ENCODE data around the gene SNW1.

Gene SNW1

DNA sequence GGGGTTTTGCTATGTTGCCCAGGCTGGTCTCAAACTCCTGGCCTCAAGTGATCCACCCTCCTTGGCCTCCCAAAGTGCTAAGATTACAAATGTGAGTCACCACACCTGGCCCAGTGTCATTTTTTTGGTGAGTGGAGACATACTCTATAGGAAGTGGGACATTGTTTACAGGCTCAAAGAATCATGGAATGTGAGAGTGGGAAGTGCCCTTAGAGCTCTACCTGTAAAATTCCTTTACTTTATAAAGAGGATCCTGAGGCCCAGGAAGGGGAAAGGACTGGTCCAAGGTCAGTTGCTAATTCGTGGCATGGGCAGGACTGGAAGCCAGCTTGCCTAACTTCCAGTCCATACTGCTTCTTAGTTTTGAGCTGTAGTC lies 30.3 kb upstream of the SNW1 start:
- H3K9me3 ChIP-seq (ENCODE audit: low read length): no peaks in the 10 kb centered on the region
- H3K9ac ChIP-seq (ENCODE audit: low read length): no peak overlapping the region
- H4K20me1 ChIP-seq (ENCODE audit: insufficient read depth, low read length): no peaks in the 10 kb centered on the region
- no peaks in the 10 kb centered on the region for H3K9me2 ChIP-seq (ENCODE audit: low read depth, low read length)
- no peaks in the 10 kb centered on the region for H3F3A ChIP-seq (ENCODE audit: insufficient read depth, low read length)
- H3K4me1 ChIP-seq (ENCODE audit: insufficient read depth, low read length, severe bottlenecking): no peaks in the 10 kb centered on the region
- no peak overlapping the region for H3K27ac ChIP-seq (ENCODE audit: low read depth, low read length, poor library complexity, severe bottlenecking)
- no peak overlapping the region for H3K4me2 ChIP-seq (ENCODE audit: low read length)
- H2AFZ ChIP-seq (ENCODE audit: low read length): no peak overlapping the region
- TF ChIP-seq EZH2 (IDR thresholded peaks at IDR 0.05; ENCODE audit: borderline replicate concordance, low read length): no peak
- TF ChIP-seq, protein P1, sequence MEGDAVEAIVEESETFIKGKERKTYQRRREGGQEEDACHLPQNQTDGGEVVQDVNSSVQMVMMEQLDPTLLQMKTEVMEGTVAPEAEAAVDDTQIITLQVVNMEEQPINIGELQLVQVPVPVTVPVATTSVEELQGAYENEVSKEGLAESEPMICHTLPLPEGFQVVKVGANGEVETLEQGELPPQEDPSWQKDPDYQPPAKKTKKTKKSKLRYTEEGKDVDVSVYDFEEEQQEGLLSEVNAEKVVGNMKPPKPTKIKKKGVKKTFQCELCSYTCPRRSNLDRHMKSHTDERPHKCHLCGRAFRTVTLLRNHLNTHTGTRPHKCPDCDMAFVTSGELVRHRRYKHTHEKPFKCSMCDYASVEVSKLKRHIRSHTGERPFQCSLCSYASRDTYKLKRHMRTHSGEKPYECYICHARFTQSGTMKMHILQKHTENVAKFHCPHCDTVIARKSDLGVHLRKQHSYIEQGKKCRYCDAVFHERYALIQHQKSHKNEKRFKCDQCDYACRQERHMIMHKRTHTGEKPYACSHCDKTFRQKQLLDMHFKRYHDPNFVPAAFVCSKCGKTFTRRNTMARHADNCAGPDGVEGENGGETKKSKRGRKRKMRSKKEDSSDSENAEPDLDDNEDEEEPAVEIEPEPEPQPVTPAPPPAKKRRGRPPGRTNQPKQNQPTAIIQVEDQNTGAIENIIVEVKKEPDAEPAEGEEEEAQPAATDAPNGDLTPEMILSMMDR (IDR thresholded peaks at IDR 0.05; ENCODE audit: low read length): no peak
- no peaks in the 10 kb centered on the region for H3K36me3 ChIP-seq (ENCODE audit: insufficient read depth, low read length)
- no peak overlapping the region for H3K4me3 ChIP-seq (ENCODE audit: low read depth, low read length, poor library complexity, severe bottlenecking)
- no peaks in the 10 kb centered on the region for H3K79me2 ChIP-seq (ENCODE audit: insufficient read depth, low read length)
- 0 out of 2 replicates have a peak, but pooled peaks cover 4% of the 10 kb centered on the region for H3K27me3 ChIP-seq (ENCODE audit: insufficient read depth, low read length)

DNA sequence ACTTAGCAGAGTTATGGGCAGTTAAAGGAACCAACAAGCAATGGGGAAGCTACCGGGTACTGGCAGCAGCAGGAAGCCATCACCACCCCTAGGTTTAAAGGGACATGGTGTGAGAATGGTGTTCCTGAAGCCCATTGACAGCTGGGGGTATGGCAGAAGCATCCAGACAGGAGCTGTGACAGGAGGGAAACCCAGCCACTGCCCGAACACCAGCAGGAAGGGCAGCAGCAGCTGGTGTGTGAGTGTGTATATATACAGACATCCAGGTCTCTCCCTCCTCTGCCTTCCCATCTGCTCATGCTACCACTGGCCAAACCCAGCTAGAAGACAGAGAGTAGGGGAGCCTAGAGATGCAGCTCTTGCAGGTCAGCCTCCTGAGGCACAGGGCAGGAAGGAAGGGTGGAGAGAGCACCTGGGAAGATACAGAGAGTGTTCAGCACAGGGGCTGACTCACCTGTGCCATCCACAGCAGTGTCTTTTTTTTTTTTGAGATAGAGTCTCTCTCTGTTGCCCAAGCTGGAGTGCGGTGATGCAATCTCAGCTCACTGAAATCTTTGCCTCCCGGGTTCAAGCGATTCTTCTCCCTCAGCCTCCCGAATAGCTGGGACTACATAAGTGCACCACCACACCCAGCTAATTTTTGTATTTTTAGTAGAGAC lies 29.7 kb upstream of the SNW1 start:
- Histone ChIP-seq H3F3A (ENCODE audit: insufficient read depth, low read length) (no peaks in the 10 kb centered on the region), H4K20me1 (ENCODE audit: insufficient read depth, low read length) (no peaks in the 10 kb centered on the region), H3K27ac (ENCODE audit: low read depth, low read length, poor library complexity, severe bottlenecking) (no peak overlapping the region), H3K4me3 (ENCODE audit: low read depth, low read length, poor library complexity, severe bottlenecking) (no peak overlapping the region), H3K9me2 (ENCODE audit: low read depth, low read length) (no peaks in the 10 kb centered on the region), H3K9me3 (ENCODE audit: low read length) (no peaks in the 10 kb centered on the region), H3K4me2 (ENCODE audit: low read length) (no peak overlapping the region), H3K36me3 (ENCODE audit: insufficient read depth, low read length) (no peaks in the 10 kb centered on the region), H3K27me3 (ENCODE audit: insufficient read depth, low read length) (0 out of 2 replicates have a peak, but pooled peaks cover 4% of the 10 kb centered on the region), H3K9ac (ENCODE audit: low read length) (no peak overlapping the region), H2AFZ (ENCODE audit: low read length) (no peak overlapping the region), H3K79me2 (ENCODE audit: insufficient read depth, low read length) (no peaks in the 10 kb centered on the region), H3K4me1 (ENCODE audit: insufficient read depth, low read length, severe bottlenecking) (no peaks in the 10 kb centered on the region)
- TF ChIP-seq, protein P1 (IDR thresholded peaks at IDR 0.05; ENCODE audit: low read length): no peak
- TF ChIP-seq EZH2 (IDR thresholded peaks at IDR 0.05; ENCODE audit: borderline replicate concordance, low read length): no peak

DNA sequence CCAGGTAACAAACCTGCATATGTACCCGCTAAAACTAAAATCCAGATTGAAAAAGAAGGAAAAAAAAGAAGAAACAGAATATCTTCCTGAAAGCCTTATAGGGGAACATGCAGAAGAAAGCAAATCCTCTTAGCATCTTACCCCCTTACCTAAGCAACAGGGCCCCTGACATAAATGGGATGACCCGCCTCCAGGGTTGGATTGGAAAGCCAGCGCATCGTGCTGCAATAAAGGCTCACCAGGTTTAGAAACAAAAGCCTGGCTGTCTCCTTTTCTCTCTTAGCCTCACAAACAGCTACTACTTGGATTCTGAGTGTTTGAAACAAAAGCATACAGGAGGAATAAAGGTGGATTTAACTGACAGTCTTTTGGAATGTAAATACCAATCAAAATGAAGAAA lies 25.2 kb upstream of the SNW1 start:
- Histone ChIP-seq H3K4me3 (ENCODE audit: low read depth, low read length, poor library complexity, severe bottlenecking) (no peak overlapping the region), H3K27me3 (ENCODE audit: insufficient read depth, low read length) (0 out of 2 replicates have a peak, but pooled peaks cover 4% of the 10 kb centered on the region), H3K27ac (ENCODE audit: low read depth, low read length, poor library complexity, severe bottlenecking) (no peak overlapping the region), H3K9ac (ENCODE audit: low read length) (no peak overlapping the region), H3K4me1 (ENCODE audit: insufficient read depth, low read length, severe bottlenecking) (no peaks in the 10 kb centered on the region), H4K20me1 (ENCODE audit: insufficient read depth, low read length) (no peaks in the 10 kb centered on the region), H3K4me2 (ENCODE audit: low read length) (no peak overlapping the region), H2AFZ (ENCODE audit: low read length) (no peak overlapping the region), H3K9me2 (ENCODE audit: low read depth, low read length) (no peaks in the 10 kb centered on the region), H3K79me2 (ENCODE audit: insufficient read depth, low read length) (no peaks in the 10 kb centered on the region), H3K36me3 (ENCODE audit: insufficient read depth, low read length) (no peaks in the 10 kb centered on the region), H3F3A (ENCODE audit: insufficient read depth, low read length) (no peaks in the 10 kb centered on the region), H3K9me3 (ENCODE audit: low read length) (no peaks in the 10 kb centered on the region)
- no peak for TF ChIP-seq EZH2 (IDR thresholded peaks at IDR 0.05; ENCODE audit: borderline replicate concordance, low read length)
- TF ChIP-seq, protein P1 (IDR thresholded peaks at IDR 0.05; ENCODE audit: low read length): no peak

Measured in OCI-LY1 (cell line).